PC-3 (cell line): ENCODE measurements around the gene S100A8. TPM values are rescaled to one million over a fixed set of nuclear protein-coding genes. Genes with fewer than 3 reads are reported as not detected.

Experiments used
- ATAC-seq: fragments of 200-7000 bp; cut with Tn5 transposase; 2 replicates; pipeline ENCODE4 v1.9.1; 2020; ENCODE audit warnings: mild to moderate bottlenecking, moderate library complexity
- BruUV-seq: library from RNA; stranded (reverse); fragments of 400-500 nt; replicated peaks from 2 replicates; lab custom pipeline; 2021; lab: Mats Ljungman, UMichigan
- CTCF ChIA-PET: fragments of 300-600 bp; sonication (Branson Sonifier 250); formaldehyde crosslinking; loops from one replicate; lab custom pipeline; 2022; ENCODE audit warnings: antibody characterized with exemption; lab: Charles Lee
- POLR2A ChIA-PET: fragments of 300-600 bp; sonication (Branson Sonifier 250); formaldehyde crosslinking; loops from one replicate; lab custom pipeline; 2022; ENCODE audit warnings: antibody characterized with exemption; ENCODE audit not compliant: unreplicated experiment; lab: Charles Lee
- DNase-seq: peaks from one replicate; pipeline ENCODE4 v3.0.0-alpha.2; 2015
- H2AFZ ChIP-seq: fragments of 300-600 bp; sonication (generic); 2 replicates; pipeline ENCODE4 v1.6.0; 2016; ENCODE audit warnings: antibody characterized with exemption, low read length
- H3F3A ChIP-seq: fragments of 300-600 bp; sonication (generic); one replicate; pipeline ENCODE4 v1.6.0; 2017; ENCODE audit warnings: antibody characterized with exemption, low read length, control low read depth, mild to moderate bottlenecking; ENCODE audit not compliant: unreplicated experiment
- H3K27ac ChIP-seq: fragments of 300-600 bp; sonication (generic); 2 replicates; pipeline ENCODE4 v1.5.1; 2016; ENCODE audit warnings: mild to moderate bottlenecking, low read length
- H3K27me3 ChIP-seq: fragments of 300-600 bp; sonication (generic); 2 replicates; pipeline ENCODE4 v1.6.1; 2016; ENCODE audit warnings: low read length, mixed read lengths
- H3K36me3 ChIP-seq: fragments of 300-600 bp; sonication (generic); 2 replicates; pipeline ENCODE4 v1.6.1; 2016; ENCODE audit warnings: low read depth, mixed run types, low read length, mixed read lengths
- H3K4me1 ChIP-seq: fragments of 300-600 bp; sonication (generic); 2 replicates; pipeline ENCODE4 v1.5.1; 2016; ENCODE audit warnings: low read length; ENCODE audit not compliant: insufficient read depth
- H3K4me2 ChIP-seq: fragments of 300-600 bp; sonication (generic); 2 replicates; pipeline ENCODE4 v1.6.0; 2016; ENCODE audit warnings: low read length
- H3K4me3 ChIP-seq: fragments of 300-600 bp; sonication (generic); 2 replicates; pipeline ENCODE4 v1.5.1; 2016; ENCODE audit warnings: mild to moderate bottlenecking, low read length, mixed read lengths
- H3K79me2 ChIP-seq: fragments of 300-600 bp; sonication (generic); 2 replicates; pipeline ENCODE4 v1.6.1; 2017; ENCODE audit warnings: low read length, mixed read lengths
- H3K9ac ChIP-seq: fragments of 300-600 bp; sonication (generic); 2 replicates; pipeline ENCODE4 v1.6.0; 2016; ENCODE audit warnings: mild to moderate bottlenecking, low read length
- H3K9me2 ChIP-seq: fragments of 300-600 bp; sonication (generic); replicated peaks from 2 replicates; pipeline ENCODE4 v1.6.1; 2016; ENCODE audit warnings: mixed run types, low read length, mixed read lengths
- H3K9me3 ChIP-seq: fragments of 300-600 bp; sonication (generic); 2 replicates; pipeline ENCODE4 v1.6.1; 2016; ENCODE audit warnings: low read length, mixed read lengths
- H4K20me1 ChIP-seq: fragments of 300-600 bp; sonication (generic); 2 replicates; pipeline ENCODE4 v1.6.1; 2016; ENCODE audit warnings: low read length, mixed read lengths
- EZH2 ChIP-seq: fragments of 300-600 bp; sonication (generic); IDR thresholded peaks from one replicate; pipeline ENCODE4 v1.6.1; 2017; ENCODE audit warnings: antibody characterized with exemption, mild to moderate bottlenecking, low read length; ENCODE audit not compliant: unreplicated experiment
- EZH2phosphoT487 ChIP-seq: fragments of 300-600 bp; sonication (generic); IDR thresholded peaks from 2 replicates; pipeline ENCODE4 v1.6.1; 2018; ENCODE audit warnings: mild to moderate bottlenecking, antibody characterized with exemption, low read length, borderline replicate concordance
- intact Hi-C: fragments of 100-400 bp; cut with micrococcal nuclease; formaldehyde crosslinking; loops from 2 replicates; pipeline ENCODE4 v1.9.0; 2023
- total RNA-seq: library from RNA; depleted of rRNA; stranded (reverse); fragments of >200 nt; gene quantifications from 2 replicates; pipeline ENCODE4 v1.2.3, GENCODE V29; 2014
- TF ChIP-seq, protein P1 (sequence below): fragments of 300-600 bp; sonication (generic); conservative IDR thresholded peaks from 2 replicates; pipeline ENCODE4 v1.5.1; 2017; ENCODE audit warnings: antibody characterized with exemption, low read depth, mild to moderate bottlenecking, low read length

The S100A8 gene
- total RNA-seq, 1 experiment from 2014 or later = 0.29 TPM

DNA sequence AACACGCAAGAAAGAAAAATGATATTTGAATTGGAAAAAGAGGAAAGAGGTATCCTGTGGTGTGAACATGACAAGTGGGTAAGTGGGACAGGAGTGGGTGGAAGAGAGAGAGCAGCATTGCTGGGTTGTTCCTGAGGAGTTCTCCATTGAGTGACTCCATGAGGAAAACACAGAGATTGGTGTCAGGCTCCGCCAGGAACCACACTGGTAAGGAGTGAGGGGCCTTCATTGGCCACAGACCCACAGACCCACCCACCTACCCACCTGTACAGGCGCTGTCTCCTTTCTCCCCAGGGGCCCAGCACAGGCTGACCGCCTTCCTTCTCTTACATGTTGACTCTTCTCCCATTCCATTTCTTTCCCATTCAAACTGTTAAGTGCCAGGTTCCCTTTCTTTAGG, 46.4 kb upstream of the S100A8 start:
- H3K4me2 ChIP-seq = no peak overlapping the region
- no peak overlapping the region for H2AFZ ChIP-seq
- TF ChIP-seq EZH2 = no peak
- TF ChIP-seq, protein P1, sequence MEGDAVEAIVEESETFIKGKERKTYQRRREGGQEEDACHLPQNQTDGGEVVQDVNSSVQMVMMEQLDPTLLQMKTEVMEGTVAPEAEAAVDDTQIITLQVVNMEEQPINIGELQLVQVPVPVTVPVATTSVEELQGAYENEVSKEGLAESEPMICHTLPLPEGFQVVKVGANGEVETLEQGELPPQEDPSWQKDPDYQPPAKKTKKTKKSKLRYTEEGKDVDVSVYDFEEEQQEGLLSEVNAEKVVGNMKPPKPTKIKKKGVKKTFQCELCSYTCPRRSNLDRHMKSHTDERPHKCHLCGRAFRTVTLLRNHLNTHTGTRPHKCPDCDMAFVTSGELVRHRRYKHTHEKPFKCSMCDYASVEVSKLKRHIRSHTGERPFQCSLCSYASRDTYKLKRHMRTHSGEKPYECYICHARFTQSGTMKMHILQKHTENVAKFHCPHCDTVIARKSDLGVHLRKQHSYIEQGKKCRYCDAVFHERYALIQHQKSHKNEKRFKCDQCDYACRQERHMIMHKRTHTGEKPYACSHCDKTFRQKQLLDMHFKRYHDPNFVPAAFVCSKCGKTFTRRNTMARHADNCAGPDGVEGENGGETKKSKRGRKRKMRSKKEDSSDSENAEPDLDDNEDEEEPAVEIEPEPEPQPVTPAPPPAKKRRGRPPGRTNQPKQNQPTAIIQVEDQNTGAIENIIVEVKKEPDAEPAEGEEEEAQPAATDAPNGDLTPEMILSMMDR = no peak
- no peak for TF ChIP-seq EZH2phosphoT487
- ChIA-PET CTCF (no interaction called here), POLR2A (no interaction called here)
- H3K4me3 ChIP-seq = no peak overlapping the region
- ATAC-seq (no peak), DNase-seq (no peak)
- H3K9ac ChIP-seq = no peak overlapping the region
- H3K27ac ChIP-seq = no peak overlapping the region
- no peaks in the 10 kb centered on the region for H3K4me1 ChIP-seq
- no peaks in the 10 kb centered on the region for H3K36me3 ChIP-seq
- BruUV-seq = no TSS peak
- no peaks in the 10 kb centered on the region for H3F3A ChIP-seq
- intact Hi-C loops = no loop called here
- H3K9me2 ChIP-seq = no peaks in the 10 kb centered on the region
- peaks cover 67% of the 10 kb centered on the region for H3K27me3 ChIP-seq
- H3K9me3 ChIP-seq = no peaks in the 10 kb centered on the region
- no peaks in the 10 kb centered on the region for H3K79me2 ChIP-seq
- H4K20me1 ChIP-seq = no peaks in the 10 kb centered on the region

DNA sequence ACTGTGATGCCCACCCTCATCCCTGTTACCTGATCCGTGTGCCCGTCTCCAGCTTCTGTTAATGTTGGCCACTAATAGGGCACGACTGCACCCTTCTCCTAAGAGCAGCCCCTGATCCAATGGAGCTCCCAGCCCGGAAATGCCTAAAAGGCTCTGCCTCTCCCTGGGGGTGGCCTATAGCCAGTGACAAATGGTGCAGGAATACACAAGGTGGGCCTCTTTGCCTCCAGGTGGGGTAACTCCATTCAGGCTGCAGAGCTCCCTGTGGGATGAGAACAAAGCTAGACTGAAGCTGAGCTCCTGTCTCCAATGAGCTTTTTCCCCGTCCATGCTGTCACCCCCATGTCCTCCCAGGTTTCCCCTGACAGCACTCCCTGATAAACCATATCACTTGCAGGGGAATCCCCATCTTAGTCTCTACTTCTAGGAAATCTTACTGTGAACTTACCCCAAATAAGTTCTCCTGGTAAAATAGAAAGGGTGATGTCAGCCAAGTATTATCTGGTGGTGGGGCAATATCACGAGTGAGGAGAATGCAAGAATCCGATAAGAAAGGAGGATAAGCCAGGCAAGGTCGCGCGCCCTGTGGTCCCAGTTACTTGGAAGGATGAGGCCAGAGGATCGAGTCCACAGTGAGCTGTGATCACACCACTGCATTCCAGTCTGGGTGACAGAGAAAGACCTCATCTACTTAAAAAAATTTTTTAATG, 44.0 kb upstream of the S100A8 start:
- POLR2A ChIA-PET = no interaction called here
- TF ChIP-seq EZH2phosphoT487 (no peak), EZH2 (no peak)
- TF ChIP-seq, protein P1 = no peak
- no peaks in the 10 kb centered on the region for H3K36me3 ChIP-seq
- no peak overlapping the region for H3K4me3 ChIP-seq
- BruUV-seq = no TSS peak
- no peaks in the 10 kb centered on the region for H3K9me2 ChIP-seq
- H3K9ac ChIP-seq = no peak overlapping the region
- no peaks in the 10 kb centered on the region for H4K20me1 ChIP-seq
- H2AFZ ChIP-seq = no peak overlapping the region
- intact Hi-C loops = no loop called here
- no peaks in the 10 kb centered on the region for H3K79me2 ChIP-seq
- H3K27ac ChIP-seq = no peak overlapping the region
- ATAC-seq (no peak), DNase-seq (no peak)
- peaks cover 67% of the 10 kb centered on the region for H3K27me3 ChIP-seq
- CTCF ChIA-PET = no interaction called here
- no peak overlapping the region for H3K4me2 ChIP-seq
- H3F3A ChIP-seq = no peaks in the 10 kb centered on the region
- H3K4me1 ChIP-seq = no peaks in the 10 kb centered on the region
- H3K9me3 ChIP-seq = no peaks in the 10 kb centered on the region

DNA sequence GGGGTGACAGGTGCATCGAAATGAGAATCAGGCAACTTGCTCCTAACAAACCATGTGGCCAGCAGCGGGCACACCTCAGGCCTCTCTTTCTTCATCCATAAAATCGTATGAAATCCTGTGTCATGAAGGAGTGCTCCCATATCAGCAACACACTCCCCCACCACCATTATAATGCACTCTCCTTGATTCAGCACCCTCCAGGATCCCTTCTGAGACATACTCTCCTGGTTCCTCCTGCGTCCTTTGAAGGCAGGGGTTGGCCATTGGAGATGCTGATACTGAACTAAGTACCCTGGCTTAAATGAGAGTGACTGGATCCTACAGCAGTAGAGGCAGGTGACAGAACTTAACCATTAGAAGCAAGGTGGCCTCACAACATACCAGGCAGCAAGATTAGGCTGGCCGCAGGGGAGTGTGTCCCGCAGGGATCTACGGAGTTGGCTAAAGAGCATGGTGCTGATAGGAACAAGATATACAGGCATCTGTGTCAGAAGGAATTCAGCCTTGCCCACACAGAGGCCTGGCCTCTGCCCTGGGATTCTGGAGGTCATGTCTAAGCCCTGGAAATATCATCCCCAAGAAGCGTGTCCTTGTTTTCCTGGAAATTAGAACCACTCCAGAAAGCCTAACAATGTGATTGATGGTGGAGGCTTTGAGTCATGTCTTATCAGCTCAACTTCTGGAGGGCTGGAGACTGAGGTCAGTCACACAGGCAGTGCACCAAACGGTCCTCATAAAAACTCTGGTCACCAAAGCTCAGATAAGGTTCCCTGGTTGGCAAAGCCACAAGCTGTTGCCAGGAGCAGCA, 42.2 kb upstream of the S100A8 start:
- H2AFZ ChIP-seq = no peak overlapping the region
- H3K9me3 ChIP-seq = no peaks in the 10 kb centered on the region
- no peak for DNase-seq
- no peaks in the 10 kb centered on the region for H4K20me1 ChIP-seq
- POLR2A ChIA-PET = no interaction called here
- CTCF ChIA-PET = no interaction called here
- H3K4me3 ChIP-seq = no peak overlapping the region
- no peaks in the 10 kb centered on the region for H3F3A ChIP-seq
- no peak for ATAC-seq
- H3K79me2 ChIP-seq = no peaks in the 10 kb centered on the region
- BruUV-seq = no TSS peak
- H3K9me2 ChIP-seq = no peaks in the 10 kb centered on the region
- no peak overlapping the region for H3K27ac ChIP-seq
- no peaks in the 10 kb centered on the region for H3K4me1 ChIP-seq
- H3K36me3 ChIP-seq = no peaks in the 10 kb centered on the region
- TF ChIP-seq, protein P1 = no peak
- TF ChIP-seq EZH2phosphoT487 = no peak
- TF ChIP-seq EZH2 = no peak
- H3K4me2 ChIP-seq = no peak overlapping the region
- H3K27me3 ChIP-seq = peaks cover 72% of the 10 kb centered on the region
- intact Hi-C loops = no loop called here
- H3K9ac ChIP-seq = no peak overlapping the region
